Stimulated activated CD4-positive, alpha-beta T cell treated with anti-CD3 and anti-CD28 coated beads, TNF-alpha, amount 100 ng/mL, for 24 hours (primary cell): Measurements from ENCODE around the gene RPS8.
"Not testable (repeated sequence)": the region's sequence is repeated elsewhere in the genome, so short reads cannot be mapped to it uniquely, and the experiment has no call there.

ENCODE experiments used
- DNase-seq, 3 experiments: peaks; one replicate each; pipeline ENCODE4 v3.0.0-alpha.2; 2020; ENCODE audit warnings: low read depth in 3 of 3

The RPS8 gene

GRCh38 chr1:44803062-44803311, 27.6 kb downstream of the RPS8 start:
- no peak for DNase-seq

- no peak for DNase-seq
These were observed 28.2 kb downstream of the RPS8 start for GRCh38 chr1:44803312-44804095.

GRCh38 chr1:44805311-44806024, 30.1 kb downstream of the RPS8 start:
- DNase-seq, result no peak

- no peak for DNase-seq
These were observed 30.8 kb downstream of the RPS8 start for GRCh38 chr1:44806025-44806703.

GRCh38 chr1:44806704-44807363, 31.5 kb downstream of the RPS8 start, which contains the start of gene DYNLT4:
DYNLT4 (minus strand) TSS chr1:44807351; CDS start chr1:44806668, 683 bp downstream.
- DNase-seq, result no peak

- DNase-seq, result peak; percentile 78 to 92 (median 80)
These were observed 32.2 kb downstream of the RPS8 start for GRCh38 chr1:44807364-44808062.

GRCh38 chr1:44808063-44808937, 33.0 kb downstream of the RPS8 start, which contains the start of gene BTBD19:
BTBD19 (plus strand) TSS chr1:44808523; CDS start chr1:44808821, 298 bp downstream.
- peak; percentile 66 to 81 (median 72) for DNase-seq

GRCh38 chr1:44808938-44809917, 33.9 kb downstream of the RPS8 start:
- DNase-seq, result peak; percentile 71 to 88 (median 83)

GRCh38 chr1:44810101-44810761, 34.9 kb downstream of the RPS8 start:
- peak in 1 of 3 experiments; percentile 50 for DNase-seq

GRCh38 chr1:44810762-44811105, 35.4 kb downstream of the RPS8 start:
- not testable (repeated sequence) for DNase-seq

GRCh38 chr1:44811234-44811633, 35.9 kb downstream of the RPS8 start:
- no peak for DNase-seq

- DNase-seq, result no peak
These were observed 37.6 kb downstream of the RPS8 start for GRCh38 chr1:44812822-44813543.

- not testable (repeated sequence) for DNase-seq
These were observed 40.6 kb downstream of the RPS8 start for GRCh38 chr1:44815926-44816325.

GRCh38 chr1:44817307-44817706, 42.0 kb downstream of the RPS8 start:
- DNase-seq, result no peak

- no peak for DNase-seq
These were observed 42.6 kb downstream of the RPS8 start for GRCh38 chr1:44817771-44818495.

GRCh38 chr1:44819196-44819607, 43.9 kb downstream of the RPS8 start:
- DNase-seq, result no peak

- DNase-seq, result peak; percentile 69 to 84 (median 79)
These were observed 44.4 kb downstream of the RPS8 start for GRCh38 chr1:44819608-44820327.
